ENCODE measurements around the gene ECE1.

GRCh38 chr1:21258331-21259134 is 31.7 kb downstream of the ECE1 start:
- TF ChIP-seq CTCF (IDR thresholded peaks at IDR 0.05; ENCODE audit: insufficient read depth, low read length) (no peak), REST (IDR thresholded peaks at IDR 0.05; ENCODE audit: insufficient replicate concordance, low read depth) (no peak)

Measured in HL-60 (cell line).